Activated T-cell treated with anti-CD3 and anti-CD28 coated beads, Interleukin-2, amount 50 U/mL, for 4 hours (primary cell): ENCODE results near the gene PISD. TPM values are rescaled to one million over a fixed set of nuclear protein-coding genes. Genes with fewer than 3 reads are reported as not detected.

Source experiments
- ATAC-seq, 2 donors: fragments of 200-7000 bp; cut with Tn5 transposase; one replicate each; pipeline ENCODE4 v1.10.0; 2021
- DNase-seq: peaks from one replicate; pipeline ENCODE4 v3.0.0-alpha.2; 2020
- H3K27me3 Mint-ChIP-seq: one replicate; pipeline ENCODE4 v1.8.0; 2021; ENCODE audit warnings: low read depth, mixed read lengths
- H3K36me3 Mint-ChIP-seq: one replicate; pipeline ENCODE4 v1.8.0; 2022; ENCODE audit warnings: mixed read lengths; ENCODE audit not compliant: insufficient read depth
- H3K4me1 Mint-ChIP-seq: one replicate; pipeline ENCODE4 v1.8.0; 2021; ENCODE audit warnings: low read depth, mixed read lengths
- H3K4me3 Mint-ChIP-seq: one replicate; pipeline ENCODE4 v1.8.0; 2021; ENCODE audit warnings: mild to moderate bottlenecking, moderate library complexity, mixed read lengths
- H3K9me3 Mint-ChIP-seq: one replicate; pipeline ENCODE4 v1.8.0; 2021; ENCODE audit warnings: mixed read lengths
- total RNA-seq, 3 donors: library from RNA; stranded (reverse); gene quantifications; one replicate each; pipeline ENCODE4 v1.2.1, GENCODE V29; 2021

PISD gene
- total RNA-seq, 3 donors from 2014 or later, result 80.0 to 101 (median 81.2) TPM

GRCh38 chr22:31613286-31613903, 48.6 kb downstream of the PISD start:
- no peak for ATAC-seq
- H3K4me1 Mint-ChIP-seq, result peaks cover 20% of the 10 kb centered on the region
- H3K36me3 Mint-ChIP-seq, result peaks cover 14% of the 10 kb centered on the region

DNA sequence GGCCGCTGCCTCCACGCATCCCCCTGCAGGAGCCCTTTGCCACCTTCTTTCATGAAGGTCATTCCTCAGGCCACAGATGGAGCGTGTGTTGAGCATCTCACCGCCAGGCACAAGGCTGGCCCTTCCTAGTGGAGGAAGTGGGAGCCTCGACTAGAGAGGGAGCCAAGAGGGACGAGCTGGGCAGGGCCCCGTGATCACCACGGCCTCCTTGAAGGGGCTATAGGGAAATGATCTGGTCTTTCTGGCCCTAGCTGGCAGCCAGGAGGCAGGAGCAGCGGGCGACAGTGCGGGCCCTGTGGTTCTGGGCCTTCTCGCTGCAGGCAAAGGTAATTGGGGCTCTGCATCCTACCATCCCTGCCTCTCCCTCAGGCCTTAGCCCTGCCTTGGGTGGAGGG, 49.1 kb downstream of the PISD start:
- H3K27me3 Mint-ChIP-seq, result no peaks in the 10 kb centered on the region
- H3K4me3 Mint-ChIP-seq, result no peak overlapping the region
- no peaks in the 10 kb centered on the region for H3K9me3 Mint-ChIP-seq
- peaks cover 17% of the 10 kb centered on the region for H3K36me3 Mint-ChIP-seq
- ATAC-seq, result no peak
- no peak for DNase-seq
- H3K4me1 Mint-ChIP-seq, result peaks cover 20% of the 10 kb centered on the region

More at GRCh38 chr22:31613286-31613903, 48.6 kb downstream of the PISD start:
- Mint-ChIP-seq H3K27me3 (no peaks in the 10 kb centered on the region), H3K9me3 (no peaks in the 10 kb centered on the region), H3K4me3 (no peak overlapping the region)
- DNase-seq, result no peak

GRCh38 chr22:31611061-31611760, 50.8 kb downstream of the PISD start:
- no peak for ATAC-seq

GRCh38 chr22:31610611-31611010, 51.4 kb downstream of the PISD start:
- no peaks in the 10 kb centered on the region for H3K9me3 Mint-ChIP-seq
- no peak for DNase-seq
- H3K27me3 Mint-ChIP-seq, result no peaks in the 10 kb centered on the region
- ATAC-seq, result no peak
- H3K4me3 Mint-ChIP-seq, result no peak overlapping the region
- peaks cover 17% of the 10 kb centered on the region for H3K36me3 Mint-ChIP-seq
- H3K4me1 Mint-ChIP-seq, result peaks cover 12% of the 10 kb centered on the region

More at GRCh38 chr22:31611061-31611760, 50.8 kb downstream of the PISD start:
- Mint-ChIP-seq H3K4me3 (no peak overlapping the region), H3K36me3 (peaks cover 17% of the 10 kb centered on the region), H3K27me3 (no peaks in the 10 kb centered on the region), H3K4me1 (peaks cover 18% of the 10 kb centered on the region), H3K9me3 (no peaks in the 10 kb centered on the region)
- no peak for DNase-seq

DNA sequence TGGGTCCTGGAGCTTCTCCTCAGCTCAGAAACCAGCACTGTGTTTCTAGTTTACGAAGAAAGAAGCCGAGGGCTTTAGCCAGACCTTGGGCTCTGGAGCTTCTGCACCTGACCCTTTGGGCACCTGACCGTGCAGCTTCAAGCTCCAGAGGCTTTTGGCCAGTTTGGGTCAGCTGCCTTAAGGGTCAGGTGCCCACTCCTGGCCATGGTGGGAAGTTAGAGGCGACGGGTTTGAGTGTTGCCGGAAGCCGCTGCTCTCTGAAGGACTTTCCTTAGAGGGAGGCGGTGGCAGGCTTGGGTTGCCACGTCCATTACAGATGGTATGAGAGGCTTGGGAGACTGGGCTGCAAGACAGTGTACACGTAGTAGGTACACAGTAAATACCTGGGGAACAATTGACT, 52.3 kb downstream of the PISD start:
- ATAC-seq, result no peak
- no peaks in the 10 kb centered on the region for H3K9me3 Mint-ChIP-seq
- H3K27me3 Mint-ChIP-seq, result no peaks in the 10 kb centered on the region
- DNase-seq, result no peak
- peaks cover 7% of the 10 kb centered on the region for H3K4me1 Mint-ChIP-seq
- H3K4me3 Mint-ChIP-seq, result no peak overlapping the region
- H3K36me3 Mint-ChIP-seq, result peaks cover 20% of the 10 kb centered on the region

- H3K36me3 Mint-ChIP-seq, result peaks cover 17% of the 10 kb centered on the region
- no peak for ATAC-seq
These were observed 54.3 kb downstream of the PISD start for GRCh38 chr22:31607696-31608095.

DNA sequence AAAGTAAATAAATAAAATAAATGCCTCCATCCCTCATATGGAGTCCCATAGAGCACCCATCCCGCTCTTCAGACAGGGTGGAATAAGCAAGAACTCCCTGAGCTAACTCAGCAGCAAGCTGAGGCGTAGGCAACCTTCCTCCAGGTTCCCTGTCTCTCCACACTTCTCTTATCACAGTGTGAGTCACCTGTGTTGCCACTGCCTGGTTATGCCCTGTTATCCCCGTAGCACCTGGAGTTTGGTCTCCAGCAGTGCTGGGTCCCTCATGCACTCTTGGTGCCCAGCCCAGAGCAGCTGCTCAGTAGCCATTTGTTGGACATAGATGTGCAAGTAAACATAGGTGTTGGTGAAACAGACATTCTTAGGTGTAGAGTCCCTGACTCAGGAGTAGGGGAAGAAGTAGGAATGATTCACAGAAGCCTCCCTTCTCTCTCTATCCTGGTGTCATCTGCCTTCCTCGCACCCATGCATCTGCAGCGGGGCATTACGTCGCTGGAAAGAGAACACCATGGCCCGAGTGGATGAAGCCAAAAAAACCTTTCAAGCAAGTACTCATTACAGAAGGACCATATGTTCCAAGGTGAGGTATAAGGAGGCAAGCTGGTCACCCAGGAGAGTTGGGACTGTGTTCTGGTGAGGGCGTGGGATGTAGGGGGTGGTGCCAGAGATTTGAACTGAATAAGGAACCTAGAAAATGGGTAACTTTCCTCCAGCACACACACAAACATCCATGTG, 56.0 kb downstream of the PISD start:
- H3K4me3 Mint-ChIP-seq, result no peak overlapping the region
- peaks cover 16% of the 10 kb centered on the region for H3K36me3 Mint-ChIP-seq
- H3K27me3 Mint-ChIP-seq, result no peaks in the 10 kb centered on the region

More at GRCh38 chr22:31607696-31608095, 54.3 kb downstream of the PISD start:
- no peaks in the 10 kb centered on the region for H3K4me1 Mint-ChIP-seq
- H3K4me3 Mint-ChIP-seq, result no peak overlapping the region
- H3K27me3 Mint-ChIP-seq, result no peaks in the 10 kb centered on the region
- no peaks in the 10 kb centered on the region for H3K9me3 Mint-ChIP-seq
- DNase-seq, result no peak

GRCh38 chr22:31604746-31605705, 57.0 kb downstream of the PISD start:
- H3K27me3 Mint-ChIP-seq, result no peaks in the 10 kb centered on the region
- H3K4me1 Mint-ChIP-seq, result no peaks in the 10 kb centered on the region
- ATAC-seq (no peak), DNase-seq (no peak)
- no peaks in the 10 kb centered on the region for H3K9me3 Mint-ChIP-seq
- H3K36me3 Mint-ChIP-seq, result peaks cover 19% of the 10 kb centered on the region
- H3K4me3 Mint-ChIP-seq, result no peak overlapping the region

More for the DNA sequence above, 56.0 kb downstream of the PISD start:
- no peak for DNase-seq
- Mint-ChIP-seq H3K9me3 (no peaks in the 10 kb centered on the region), H3K4me1 (no peaks in the 10 kb centered on the region)
- no peak for ATAC-seq

DNA sequence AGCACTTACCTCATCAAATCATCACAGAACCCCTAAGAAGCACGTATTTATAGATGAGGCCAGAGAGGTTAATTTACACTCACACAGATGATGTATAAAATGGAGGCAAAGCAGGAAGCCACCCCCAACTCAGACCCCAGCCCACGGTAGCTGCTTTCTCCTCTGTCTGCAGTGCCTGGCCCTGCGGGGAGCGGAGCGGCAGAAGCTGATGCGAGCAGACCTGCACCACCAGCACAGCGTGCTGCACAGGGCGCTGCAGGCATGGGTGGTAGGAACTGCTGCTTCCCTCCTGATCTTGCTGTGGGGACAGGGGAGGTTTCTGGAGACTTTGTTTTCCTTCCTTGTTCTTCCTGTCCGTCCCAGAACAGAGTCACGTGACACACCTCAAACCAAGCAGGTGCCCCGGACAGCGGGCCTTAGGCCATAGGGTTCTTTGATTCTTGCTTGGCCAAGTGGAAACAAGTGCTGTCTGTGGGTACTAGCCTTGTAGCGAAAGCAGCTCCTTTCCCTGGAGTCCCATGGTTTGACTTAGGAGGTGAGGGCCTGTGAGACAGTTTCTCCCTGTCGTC, 57.8 kb downstream of the PISD start:
- Mint-ChIP-seq H3K9me3 (no peaks in the 10 kb centered on the region), H3K4me3 (no peak overlapping the region), H3K4me1 (no peaks in the 10 kb centered on the region), H3K27me3 (no peaks in the 10 kb centered on the region), H3K36me3 (peaks cover 18% of the 10 kb centered on the region)
- ATAC-seq, result no peak
- no peak for DNase-seq

GRCh38 chr22:31603574-31603973, 58.4 kb downstream of the PISD start:
- ATAC-seq (no peak), DNase-seq (no peak)
- Mint-ChIP-seq H3K9me3 (no peaks in the 10 kb centered on the region), H3K4me1 (no peaks in the 10 kb centered on the region), H3K36me3 (peaks cover 18% of the 10 kb centered on the region), H3K4me3 (no peak overlapping the region), H3K27me3 (no peaks in the 10 kb centered on the region)

DNA sequence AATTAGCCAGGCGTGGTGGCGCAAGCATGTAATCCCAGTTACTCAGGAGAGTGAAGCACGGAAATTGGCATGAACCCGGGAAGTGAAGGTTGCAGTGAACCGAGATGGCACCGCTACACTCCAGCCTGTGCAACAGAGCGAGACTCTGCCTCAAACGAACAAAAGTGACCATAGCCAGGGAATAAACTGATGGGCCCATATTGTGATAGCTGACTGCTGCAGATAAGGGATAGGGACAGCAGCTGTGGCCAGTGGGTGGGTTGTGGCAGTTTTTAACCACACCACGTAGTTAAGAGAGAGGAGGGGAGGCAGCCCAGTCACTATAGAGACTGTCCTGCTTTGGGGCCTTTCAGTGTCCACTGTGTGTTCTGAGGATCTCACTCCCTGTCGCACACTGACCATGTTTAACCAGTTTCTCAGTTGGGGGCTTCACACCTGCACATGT, 58.9 kb downstream of the PISD start:
- no peaks in the 10 kb centered on the region for H3K27me3 Mint-ChIP-seq
- no peaks in the 10 kb centered on the region for H3K9me3 Mint-ChIP-seq
- peaks cover 14% of the 10 kb centered on the region for H3K36me3 Mint-ChIP-seq
- H3K4me1 Mint-ChIP-seq, result no peaks in the 10 kb centered on the region
- H3K4me3 Mint-ChIP-seq, result no peak overlapping the region
- ATAC-seq (no peak), DNase-seq (no peak)

DNA sequence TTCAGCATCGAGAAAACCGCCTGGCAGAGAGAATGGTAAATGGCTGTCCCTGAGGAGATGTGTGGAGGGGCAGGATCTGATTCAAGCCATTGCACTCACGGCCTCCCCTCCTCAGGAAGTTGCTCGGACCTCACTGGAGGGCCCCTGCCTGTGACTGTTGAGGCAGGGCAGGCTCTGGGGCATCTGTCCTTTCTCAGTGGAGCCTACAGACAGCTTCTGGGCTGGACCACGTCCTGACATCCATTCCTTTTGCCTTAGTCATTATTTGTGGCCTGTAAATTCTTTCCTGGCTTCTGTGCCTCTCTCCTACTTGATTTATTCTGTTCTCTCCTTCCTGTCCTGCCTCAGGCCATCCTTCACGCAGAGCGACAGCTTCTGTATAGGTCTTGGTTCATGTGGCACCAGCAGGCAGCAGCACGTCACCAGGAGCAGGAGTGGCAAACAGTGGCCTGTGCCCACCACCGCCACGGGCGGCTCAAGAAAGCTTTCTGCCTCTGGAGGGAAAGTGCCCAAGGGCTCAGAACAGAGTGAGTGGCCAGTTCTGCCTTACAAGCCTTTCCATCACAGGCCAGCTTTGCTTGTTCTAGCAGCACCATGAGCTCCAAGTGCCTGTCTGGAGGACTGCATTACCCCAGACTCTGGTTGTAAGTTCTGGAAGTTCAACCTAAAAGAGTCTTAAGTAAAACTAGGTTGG, 59.6 kb downstream of the PISD start:
- ATAC-seq (no peak), DNase-seq (no peak)
- H3K4me1 Mint-ChIP-seq, result no peaks in the 10 kb centered on the region
- H3K36me3 Mint-ChIP-seq, result peaks cover 14% of the 10 kb centered on the region
- no peaks in the 10 kb centered on the region for H3K27me3 Mint-ChIP-seq
- H3K9me3 Mint-ChIP-seq, result no peaks in the 10 kb centered on the region
- H3K4me3 Mint-ChIP-seq, result no peak overlapping the region

- Mint-ChIP-seq H3K4me1 (no peaks in the 10 kb centered on the region), H3K27me3 (no peaks in the 10 kb centered on the region), H3K9me3 (no peaks in the 10 kb centered on the region), H3K4me3 (no peak overlapping the region), H3K36me3 (peaks cover 12% of the 10 kb centered on the region)
- DNase-seq (no peak), ATAC-seq (no peak)
These were observed 66.7 kb downstream of the PISD start for GRCh38 chr22:31595271-31595670.
